IMR-90 (cell line): ENCODE measurements around the gene MID1.

Experiments used
- CEBPB ChIP-seq: IDR thresholded peaks from 2 replicates; pipeline ENCODE4 v1.6.1; 2012; ENCODE audit warnings: low read depth, low read length, improper control_type of control experiment
- CHD1 ChIP-seq: IDR thresholded peaks from 2 replicates; pipeline ENCODE4 v1.6.1; 2012; ENCODE audit warnings: low read depth, low read length, improper control_type of control experiment
- MAZ ChIP-seq: IDR thresholded peaks from 2 replicates; pipeline ENCODE4 v1.6.1; 2012; ENCODE audit warnings: low read depth, mild to moderate bottlenecking, low read length, improper control_type of control experiment, moderate library complexity, borderline replicate concordance
- POLR2A ChIP-seq: IDR thresholded peaks from 2 replicates; pipeline ENCODE4 v1.6.1; 2012; ENCODE audit warnings: mild to moderate bottlenecking, low read depth, low read length
- RAD21 ChIP-seq: IDR thresholded peaks from 2 replicates; pipeline ENCODE4 v1.6.1; 2012; ENCODE audit warnings: low read length, improper control_type of control experiment
- RCOR1 ChIP-seq: IDR thresholded peaks from 2 replicates; pipeline ENCODE4 v1.6.1; 2012; ENCODE audit warnings: mild to moderate bottlenecking, low read length, improper control_type of control experiment; ENCODE audit not compliant: insufficient replicate concordance
- RFX5 ChIP-seq: IDR thresholded peaks from 2 replicates; pipeline ENCODE4 v1.8.0; 2012; ENCODE audit warnings: low read depth, mild to moderate bottlenecking, low read length, moderate library complexity
- TF ChIP-seq, protein P1 (sequence below): conservative IDR thresholded peaks from 2 replicates; pipeline ENCODE4 v1.5.1; 2012; ENCODE audit warnings: mild to moderate bottlenecking, low read depth, low read length, improper control_type of control experiment

DNA sequence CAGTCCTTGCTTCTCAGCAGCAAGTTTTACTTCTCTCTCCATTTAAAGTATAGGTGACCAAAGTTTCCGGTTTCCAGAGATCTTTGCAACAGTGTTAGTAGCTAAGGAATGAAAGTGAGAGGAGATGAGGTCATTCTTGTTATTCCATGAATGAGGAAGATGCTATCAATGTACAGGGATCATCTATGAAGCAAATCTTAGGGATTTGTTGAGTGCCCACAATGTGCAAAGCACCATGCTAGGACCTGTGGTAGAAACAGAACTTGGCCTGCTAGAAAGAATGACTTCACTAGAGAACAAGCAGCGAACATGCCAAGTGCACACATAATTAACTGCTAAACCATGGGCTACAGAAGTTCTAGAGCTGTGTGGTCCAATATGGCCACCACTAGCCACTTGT, 112.5 kb downstream of the MID1 start:
- TF ChIP-seq RAD21, result no peak
- TF ChIP-seq CEBPB, result no peak
- TF ChIP-seq, protein P1, sequence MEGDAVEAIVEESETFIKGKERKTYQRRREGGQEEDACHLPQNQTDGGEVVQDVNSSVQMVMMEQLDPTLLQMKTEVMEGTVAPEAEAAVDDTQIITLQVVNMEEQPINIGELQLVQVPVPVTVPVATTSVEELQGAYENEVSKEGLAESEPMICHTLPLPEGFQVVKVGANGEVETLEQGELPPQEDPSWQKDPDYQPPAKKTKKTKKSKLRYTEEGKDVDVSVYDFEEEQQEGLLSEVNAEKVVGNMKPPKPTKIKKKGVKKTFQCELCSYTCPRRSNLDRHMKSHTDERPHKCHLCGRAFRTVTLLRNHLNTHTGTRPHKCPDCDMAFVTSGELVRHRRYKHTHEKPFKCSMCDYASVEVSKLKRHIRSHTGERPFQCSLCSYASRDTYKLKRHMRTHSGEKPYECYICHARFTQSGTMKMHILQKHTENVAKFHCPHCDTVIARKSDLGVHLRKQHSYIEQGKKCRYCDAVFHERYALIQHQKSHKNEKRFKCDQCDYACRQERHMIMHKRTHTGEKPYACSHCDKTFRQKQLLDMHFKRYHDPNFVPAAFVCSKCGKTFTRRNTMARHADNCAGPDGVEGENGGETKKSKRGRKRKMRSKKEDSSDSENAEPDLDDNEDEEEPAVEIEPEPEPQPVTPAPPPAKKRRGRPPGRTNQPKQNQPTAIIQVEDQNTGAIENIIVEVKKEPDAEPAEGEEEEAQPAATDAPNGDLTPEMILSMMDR, result no peak
- no peak for TF ChIP-seq POLR2A
- TF ChIP-seq RCOR1, result no peak
- TF ChIP-seq RFX5, result no peak
- no peak for TF ChIP-seq MAZ
- TF ChIP-seq CHD1, result no peak
